Omental fat pad (tissue), 4 donors: ENCODE results near the gene PROSER3. TPM values are rescaled to one million over a fixed set of nuclear protein-coding genes. Genes with fewer than 3 reads are reported as not detected.
"Not testable (repeated sequence)": the region's sequence is repeated elsewhere in the genome, so short reads cannot be mapped to it uniquely, and the experiment has no call there.

Source experiments
- ATAC-seq: fragments of 150-250 bp; one replicate; pipeline ENCODE4 v1.9.1; 2016; ENCODE audit warnings: mild to moderate bottlenecking, moderate library complexity; ENCODE audit not compliant: low FRiP score
- DNase-seq: peaks from one replicate; pipeline ENCODE4 v3.0.0-alpha.2; 2019; ENCODE audit warnings: low spot score
- CTCF ChIP-seq, 3 donors: fragments of 450-650 bp; IDR thresholded peaks; one replicate each; pipeline ENCODE4 v1.5.1; 2016 to 2017; ENCODE audit warnings: antibody characterized with exemption in 3 of 3, mild to moderate bottlenecking in 3 of 3, moderate library complexity in 2 of 3
- total RNA-seq, 4 donors: library from RNA; depleted of rRNA; stranded (reverse); fragments of >200 nt; gene quantifications; one replicate each; pipeline ENCODE4 v1.1.0, GENCODE V29; 2016

Gene PROSER3
- total RNA-seq, 4 donors from 2014 or later: 3.7 to 7.5 (median 5.3) TPM

GRCh38 chr19:35723671-35724070 lies 34.3 kb upstream of the PROSER3 start:
- no peak for ATAC-seq
- TF ChIP-seq CTCF (IDR thresholded peaks at IDR 0.05): no peak

GRCh38 chr19:35724132-35724531 lies 33.8 kb upstream of the PROSER3 start:
- not testable (repeated sequence) for DNase-seq, ATAC-seq

More at GRCh38 chr19:35723671-35724070, 34.3 kb upstream of the PROSER3 start:
- DNase-seq: no peak

- no peak for TF ChIP-seq CTCF (IDR thresholded peaks at IDR 0.05)
- ATAC-seq: no peak
- DNase-seq: no peak
These were observed 33.4 kb upstream of the PROSER3 start for GRCh38 chr19:35724560-35724959.

- no peak for ATAC-seq
- TF ChIP-seq CTCF (IDR thresholded peaks at IDR 0.05): no peak
- DNase-seq: no peak
These were observed 32.6 kb upstream of the PROSER3 start for GRCh38 chr19:35725216-35725861.

GRCh38 chr19:35727053-35727955 lies 30.7 kb upstream of the PROSER3 start:
- TF ChIP-seq CTCF (IDR thresholded peaks at IDR 0.05): no peak
- DNase-seq (no peak), ATAC-seq (no peak)

GRCh38 chr19:35727956-35728706 lies 29.8 kb upstream of the PROSER3 start:
- TF ChIP-seq CTCF (IDR thresholded peaks at IDR 0.05): no peak
- DNase-seq: no peak
- ATAC-seq: no peak

- ATAC-seq (no peak), DNase-seq (no peak)
- no peak for TF ChIP-seq CTCF (IDR thresholded peaks at IDR 0.05)
These were observed 29.0 kb upstream of the PROSER3 start for GRCh38 chr19:35729021-35729420.
